Natural killer cell (primary cell): ENCODE results near the gene POR. TPM values are rescaled to one million over a fixed set of nuclear protein-coding genes. Genes with fewer than 3 reads are reported as not detected.
"Not testable (repeated sequence)": the region's sequence is repeated elsewhere in the genome, so short reads cannot be mapped to it uniquely, and the experiment has no call there.

Experiments
- ATAC-seq, 3 donors: fragments of 150-1000 bp in 2 of 3; fragments of 200-7000 bp in 1 of 3; cut with Tn5 transposase; 1 replicate in 1 of 3; 2 replicates in 2 of 3; pipeline ENCODE4 v1.10.0; 2021; ENCODE audit warnings: mild to moderate bottlenecking in 2 of 3, moderate library complexity in 2 of 3
- DNase-seq, 2 donors: peaks; one replicate each; pipeline versions ENCODE4 v3.0.0 to v3.0.0-alpha.2; 2013 to 2021; ENCODE audit warnings: mixed read lengths in 1 of 2
- H3K27ac ChIP-seq: one replicate; pipeline ENCODE4 v1.5.1; 2013; ENCODE audit warnings: mild to moderate bottlenecking, low read length
- H3K27me3 ChIP-seq: one replicate; pipeline ENCODE4 v1.6.1; 2013; ENCODE audit warnings: low read length; ENCODE audit not compliant: control insufficient read depth, insufficient read depth
- H3K36me3 ChIP-seq: one replicate; pipeline ENCODE4 v1.6.1; 2013; ENCODE audit warnings: low read length; ENCODE audit not compliant: control insufficient read depth, insufficient read depth
- H3K4me1 ChIP-seq: one replicate; pipeline ENCODE4 v1.6.1; 2013; ENCODE audit warnings: low read length; ENCODE audit not compliant: control insufficient read depth, insufficient read depth
- H3K4me3 ChIP-seq: one replicate; pipeline ENCODE4 v1.5.1; 2013; ENCODE audit warnings: low read length
- H3K9me3 ChIP-seq: one replicate; pipeline ENCODE4 v1.6.1; 2013; ENCODE audit warnings: low read length; ENCODE audit not compliant: control insufficient read depth, insufficient read depth
- H3K27ac Mint-ChIP-seq, 2 donors: one replicate each; pipeline ENCODE4 v1.8.0; 2022; ENCODE audit warnings: mild to moderate bottlenecking in 2 of 2, mixed read lengths in 2 of 2, moderate library complexity in 1 of 2
- H3K27me3 Mint-ChIP-seq, 2 donors: one replicate each; pipeline ENCODE4 v1.8.0; 2022; ENCODE audit warnings: low read depth in 2 of 2, mixed read lengths in 2 of 2
- H3K36me3 Mint-ChIP-seq: one replicate; pipeline ENCODE4 v1.8.0; 2022; ENCODE audit warnings: mixed read lengths
- H3K4me1 Mint-ChIP-seq, 2 donors: one replicate each; pipeline ENCODE4 v1.8.0; 2022; ENCODE audit warnings: mixed read lengths in 2 of 2
- H3K4me3 Mint-ChIP-seq: one replicate; pipeline ENCODE4 v1.8.0; 2022; ENCODE audit warnings: mild to moderate bottlenecking, moderate library complexity, mixed read lengths
- H3K9me3 Mint-ChIP-seq, 2 donors: one replicate each; pipeline ENCODE4 v1.8.0; 2022; ENCODE audit warnings: mixed read lengths in 2 of 2
- CTCF ChIP-seq: fragments of 200-600 bp; IDR thresholded peaks from one replicate; pipeline ENCODE4 v1.8.0; 2022; ENCODE audit warnings: antibody characterized with exemption
- WGBS: methylation state at CpG from one replicate; pipeline ENCODE4 v1.1.7; 2013; ENCODE audit warnings: missing lambda C conversion rate; ENCODE audit not compliant: insufficient coverage; 5-methylcytosine and 5-hydroxymethylcytosine counted together
- intact Hi-C: fragments of 100-400 bp; cut with micrococcal nuclease; formaldehyde crosslinking; loops from one replicate; pipeline ENCODE4 v1.14.2; 2022
- total RNA-seq, 4 donors: library from RNA; stranded (reverse); fragments of 120-200 nt in 1 of 4; gene quantifications; one replicate each; pipeline versions ENCODE4 v1.2.3 to v1.2.4, GENCODE V29; 2013 to 2022

The POR gene
- total RNA-seq, 3 donors from 2014 or later (not counting 1 experiment from before 2014, with no cell fraction given), result 56.0 to 60.5 (median 58.3) TPM

- Histone ChIP-seq H3K27ac (no peak overlapping the region), H3K36me3 (peaks cover 15% of the 10 kb centered on the region), H3K27me3 (no peaks in the 10 kb centered on the region), H3K4me3 (no peak overlapping the region), H3K9me3 (no peaks in the 10 kb centered on the region), H3K4me1 (peaks cover 9% of the 10 kb centered on the region)
- peaks cover 6% of the 10 kb centered on the region for H3K36me3 Mint-ChIP-seq
- no peak for TF ChIP-seq CTCF
- 41% methylated on average over 4 of the region's 4 CpGs for WGBS
- H3K9me3 Mint-ChIP-seq, result no peaks in the 10 kb centered on the region
- H3K4me3 Mint-ChIP-seq, result no peak overlapping the region
- no peaks in the 10 kb centered on the region for H3K27me3 Mint-ChIP-seq
- intact Hi-C loops, result no loop called here
- DNase-seq (no peak), ATAC-seq (no peak)
- H3K4me1 Mint-ChIP-seq, result peaks cover 0 to 11% of the 10 kb centered on the region in 2 donors
- H3K27ac Mint-ChIP-seq, result no peak overlapping the region
Measured at GRCh38 chr7:76023002-76023401, 108.0 kb downstream of the POR start.

- H3K27me3 Mint-ChIP-seq, H3K36me3 Mint-ChIP-seq, H3K4me1 Mint-ChIP-seq, H3K4me1 ChIP-seq, DNase-seq, ATAC-seq, H3K4me3 Mint-ChIP-seq, H3K27ac Mint-ChIP-seq, H3K27me3 ChIP-seq, H3K4me3 ChIP-seq, intact Hi-C loops, H3K9me3 Mint-ChIP-seq, H3K9me3 ChIP-seq, H3K36me3 ChIP-seq, H3K27ac ChIP-seq: not testable (repeated sequence)
- WGBS, result 98% methylated on average over 7 of the region's 7 CpGs
Measured at GRCh38 chr7:76029682-76030081, 114.7 kb downstream of the POR start.

- Histone ChIP-seq H3K27ac (no peak overlapping the region), H3K4me1 (no peaks in the 10 kb centered on the region), H3K4me3 (no peak overlapping the region), H3K36me3 (peaks cover 6% of the 10 kb centered on the region), H3K9me3 (no peaks in the 10 kb centered on the region), H3K27me3 (no peaks in the 10 kb centered on the region)
- Mint-ChIP-seq H3K36me3 (no peaks in the 10 kb centered on the region), H3K27ac (no peak overlapping the region), H3K9me3 (no peaks in the 10 kb centered on the region), H3K4me1 (peaks cover 5% of the 10 kb centered on the region in 2 donors), H3K27me3 (no peaks in the 10 kb centered on the region), H3K4me3 (no peak overlapping the region)
- TF ChIP-seq CTCF, result no peak
- ATAC-seq (no peak), DNase-seq (no peak)
- 100% methylated on average over 1 of the region's 1 CpG for WGBS
- intact Hi-C loops, result no loop called here
Measured at GRCh38 chr7:76031964-76032363, 117.0 kb downstream of the POR start.

Other genes starting within 250 kb of the POR start
- gene HIP1, start 176.2 kb upstream of the POR start, total RNA-seq, result 10 to 100 TPM; 17.1 to 27.9 (median 23.1) TPM
- not detected for gene CCL26, start 142.9 kb upstream of the POR start, total RNA-seq
- gene CCL24, start 101.3 kb upstream of the POR start, total RNA-seq, result not detected
- 10 to 100 TPM; 45.2 to 74.3 (median 61.9) TPM for gene RHBDD2, start 36.1 kb upstream of the POR start, total RNA-seq
- 10 to 100 TPM; 24.3 to 38.1 (median 34.6) TPM for gene TMEM120A, start 79.4 kb downstream of the POR start, total RNA-seq
- gene STYXL1, start 132.8 kb downstream of the POR start, total RNA-seq, result 10 to 100 TPM; 15.1 to 33.2 (median 18.8) TPM
- gene MDH2, start 133.0 kb downstream of the POR start, total RNA-seq, result 10 to 100 TPM; 75.9 to 95.0 (median 93.9) TPM